HL-60 (cell line): ENCODE data around the gene IGLON5.

Source experiments
- CTCF ChIP-seq: IDR thresholded peaks from one replicate; pipeline ENCODE4 v1.5.1; 2011; ENCODE audit warnings: low read length, control low read depth, inconsistent platforms; ENCODE audit not compliant: insufficient read depth
- GABPA ChIP-seq: IDR thresholded peaks from 2 replicates; pipeline ENCODE4 v1.6.1; 2012; ENCODE audit warnings: low read depth
- POLR2AphosphoS5 ChIP-seq: IDR thresholded peaks from 2 replicates; pipeline ENCODE4 v1.6.1; 2012; ENCODE audit warnings: low read depth
- REST ChIP-seq: IDR thresholded peaks from 2 replicates; pipeline ENCODE4 v1.6.1; 2012; ENCODE audit warnings: low read depth; ENCODE audit not compliant: insufficient replicate concordance
- SPI1 ChIP-seq: IDR thresholded peaks from 2 replicates; pipeline ENCODE4 v1.6.1; 2012; ENCODE audit warnings: low read depth, mild to moderate bottlenecking, borderline replicate concordance

GRCh38 chr19:51296336-51297093 lies 14.9 kb upstream of the IGLON5 start:
- TF ChIP-seq CTCF (no peak), GABPA (no peak), REST (no peak), SPI1 (no peak), POLR2AphosphoS5 (no peak)
